ENCODE measurements around the gene NUP37.

Gene NUP37

GRCh38 chr12:102050660-102051430, 69.1 kb downstream of the NUP37 start:
- intact Hi-C loops (cut with DNase I) = no loop called here
- DNase-seq = no peak

DNA sequence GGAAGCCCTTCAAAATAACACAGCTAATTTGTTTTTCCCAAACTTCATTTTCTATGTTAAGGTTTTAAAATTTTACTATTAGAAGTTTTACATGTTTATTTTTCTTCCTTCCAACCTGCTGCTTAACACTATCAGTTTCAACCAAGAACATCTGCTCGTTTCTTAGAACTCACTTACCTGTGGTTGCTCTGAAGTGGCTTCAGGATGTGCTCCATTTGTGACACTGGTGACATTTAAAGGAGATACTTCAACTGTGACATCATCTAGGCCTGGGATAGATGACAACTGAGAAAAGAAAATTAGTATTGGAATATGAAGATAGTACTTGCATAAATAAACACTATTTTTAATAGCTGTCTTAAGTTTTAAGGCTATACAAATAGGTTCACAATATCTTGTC, 76.0 kb downstream of the NUP37 start:
- no peak for DNase-seq
- intact Hi-C loops (cut with DNase I) = no loop called here

- intact Hi-C loops (cut with DNase I) = no loop called here
- DNase-seq = no peak
Measured at GRCh38 chr12:102033991-102034745, 85.7 kb downstream of the NUP37 start.

DNA sequence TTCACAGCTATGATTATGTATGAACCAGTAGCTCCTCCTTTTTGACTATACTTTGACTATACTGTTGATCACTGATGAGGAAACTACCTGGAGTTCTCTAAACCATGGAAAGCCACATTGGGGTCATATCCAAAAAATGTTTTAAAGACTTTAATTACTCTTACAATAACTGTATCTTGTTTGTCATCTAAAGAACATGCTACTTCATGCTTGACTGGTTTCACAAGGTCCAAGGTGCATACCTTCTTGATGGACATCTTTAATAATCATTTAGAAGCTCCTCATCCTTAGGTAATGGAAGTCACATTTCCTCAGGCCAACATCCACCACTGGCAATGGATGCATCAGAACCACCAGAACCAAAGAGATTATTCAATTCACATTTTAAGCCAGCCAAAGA, 88.1 kb downstream of the NUP37 start:
- DNase-seq = no peak
- intact Hi-C loops (cut with DNase I) = no loop called here

- intact Hi-C loops (cut with DNase I) = no loop called here
- DNase-seq = no peak
Measured at GRCh38 chr12:102029141-102029540, 90.8 kb downstream of the NUP37 start.

DNA sequence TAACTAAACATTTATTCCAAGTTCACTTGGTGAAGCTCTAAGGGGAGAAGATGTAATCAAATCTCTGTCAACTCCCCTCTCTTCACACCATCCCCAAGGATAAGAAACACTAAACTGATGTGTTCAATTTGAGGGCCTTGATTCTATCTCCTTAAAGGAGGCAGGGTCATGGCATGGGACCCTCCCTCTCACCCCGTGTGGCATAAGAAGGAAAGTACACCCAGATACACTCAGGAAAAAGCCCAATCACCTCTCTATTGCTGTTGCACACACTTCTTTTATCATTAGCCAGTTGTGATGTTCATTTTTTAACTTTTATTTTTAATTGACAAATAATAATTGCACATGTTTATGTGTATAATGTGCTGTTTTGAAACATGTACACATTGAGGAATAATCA, 93.2 kb downstream of the NUP37 start:
- DNase-seq = no peak
- intact Hi-C loops (cut with DNase I) = no loop called here

GRCh38 chr12:102024765-102025164, 95.1 kb downstream of the NUP37 start:
- intact Hi-C loops (cut with DNase I) = no loop called here
- no peak for DNase-seq

DNA sequence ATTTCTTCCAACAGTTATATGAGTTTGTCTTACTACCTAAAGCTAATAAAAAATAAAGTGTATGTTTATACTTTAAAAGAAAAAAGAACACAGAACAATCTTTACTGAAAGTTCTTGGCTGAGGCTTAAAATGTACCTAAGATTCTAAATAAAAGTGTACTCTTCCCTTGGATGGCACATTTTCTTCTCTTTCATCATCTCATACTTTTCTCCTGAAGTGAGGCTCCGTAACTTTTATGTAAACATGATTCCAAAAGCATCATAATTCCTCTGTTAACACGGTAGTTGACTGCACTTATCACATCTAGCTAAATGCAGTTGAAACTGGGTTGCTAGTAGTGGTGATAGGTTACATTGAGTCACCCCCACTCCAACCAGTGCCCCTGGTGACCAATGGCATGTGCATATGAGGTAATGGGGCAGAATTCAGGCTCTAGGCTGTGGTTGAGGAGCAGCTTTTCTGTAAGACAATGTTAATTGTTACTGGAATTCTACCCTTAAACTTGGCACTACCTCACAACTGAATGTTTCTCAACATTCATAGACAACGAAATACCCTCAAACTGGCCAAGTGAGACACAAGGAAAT, 96.5 kb downstream of the NUP37 start:
- intact Hi-C loops (cut with DNase I) = no loop called here
- no peak for DNase-seq

All from head of caudate nucleus (tissue), 42 donors.